CD14-positive monocyte (primary cell): ENCODE data around the gene CEBPG. TPM values are rescaled to one million over a fixed set of nuclear protein-coding genes. Genes with fewer than 3 reads are reported as not detected.
A peak's percentile ranks its signal among the peaks of the same experiment; 100 is the strongest.

Experiments
- DNase-seq, 3 donors: peaks; one replicate each; pipeline ENCODE4 v3.0.0-alpha.2; 2011 to 2022
- H2AFZ ChIP-seq: 2 replicates; pipeline ENCODE4 v1.6.0; 2012; ENCODE audit warnings: mild to moderate bottlenecking, low read depth, low read length, inconsistent platforms; ENCODE audit not compliant: insufficient read depth, poor library complexity, severe bottlenecking
- H3K27ac ChIP-seq, 2 donors: 1 replicate in 1 of 2; 2 replicates in 1 of 2; pipeline ENCODE4 v1.5.1; 2012 to 2013; ENCODE audit warnings: low read length in 2 of 2, control low read depth in 1 of 2, inconsistent platforms in 1 of 2, low read depth in 1 of 2, mild to moderate bottlenecking in 1 of 2
- H3K27me3 ChIP-seq, 2 donors: one replicate each; pipeline versions ENCODE4 v1.6.0 to v1.6.1; 2011 to 2013; ENCODE audit warnings: low read length in 2 of 2; ENCODE audit not compliant: control insufficient read depth in 2 of 2, insufficient read depth in 2 of 2
- H3K36me3 ChIP-seq, 2 donors: replicated peaks in 1 of 2; 1 replicate in 1 of 2; 2 replicates in 1 of 2; pipeline versions ENCODE4 v1.5.1 to v1.6.1; 2012 to 2013; ENCODE audit warnings: low read length in 2 of 2, control low read depth in 1 of 2, inconsistent platforms in 1 of 2, mild to moderate bottlenecking in 1 of 2; ENCODE audit not compliant: insufficient read depth in 2 of 2, control insufficient read depth in 1 of 2
- H3K4me1 ChIP-seq, 2 donors: 1 replicate in 1 of 2; 2 replicates in 1 of 2; pipeline versions ENCODE4 v1.5.1 to v1.6.1; 2012 to 2013; ENCODE audit warnings: low read length in 2 of 2, control low read depth in 1 of 2, inconsistent platforms in 1 of 2, mild to moderate bottlenecking in 1 of 2, moderate library complexity in 1 of 2; ENCODE audit not compliant: insufficient read depth in 2 of 2, control insufficient read depth in 1 of 2
- H3K4me2 ChIP-seq: replicated peaks from 2 replicates; pipeline ENCODE3; 2012; ENCODE audit warnings: low read length, moderate library complexity, mild to moderate bottlenecking; ENCODE audit not compliant: poor library complexity, severe bottlenecking; ENCODE audit errors: extremely low read depth
- H3K4me3 ChIP-seq, 3 experiments: fragments of 200-600 bp in 1 of 3; sonication (generic) in 1 of 3; replicated peaks in 1 of 3; 1 replicate in 2 of 3; 2 replicates in 1 of 3; pipeline ENCODE4 v1.5.1; 2011 to 2013; ENCODE audit warnings: low read length in 3 of 3, mild to moderate bottlenecking in 3 of 3, control low read depth in 2 of 3, low read depth in 2 of 3, inconsistent platforms in 1 of 3, moderate library complexity in 1 of 3
- H3K79me2 ChIP-seq: 2 replicates; pipeline ENCODE4 v1.6.0; 2012; ENCODE audit warnings: mild to moderate bottlenecking, control low read depth, inconsistent platforms, low read length, moderate library complexity; ENCODE audit not compliant: insufficient read depth
- H3K9ac ChIP-seq: 2 replicates; pipeline ENCODE4 v1.6.0; 2017; ENCODE audit warnings: low read length, mild to moderate bottlenecking; ENCODE audit not compliant: insufficient read depth, poor library complexity, severe bottlenecking
- H3K9me3 ChIP-seq, 2 donors: replicated peaks in 1 of 2; 1 replicate in 1 of 2; 2 replicates in 1 of 2; pipeline versions ENCODE4 v1.5.1 to v1.6.1; 2012 to 2013; ENCODE audit warnings: low read length in 2 of 2, control low read depth in 1 of 2; ENCODE audit not compliant: control insufficient read depth in 1 of 2, insufficient read depth in 1 of 2
- H4K20me1 ChIP-seq: 2 replicates; pipeline ENCODE4 v1.6.0; 2012; ENCODE audit warnings: mild to moderate bottlenecking, low read length, control low read depth, moderate library complexity; ENCODE audit not compliant: insufficient read depth
- H3K27ac Mint-ChIP-seq, 7 donors: one replicate each; pipeline ENCODE4 v1.8.0; 2020; ENCODE audit warnings: mild to moderate bottlenecking in 7 of 7, mixed read lengths in 7 of 7, moderate library complexity in 6 of 7, inconsistent platforms in 2 of 7
- H3K27me3 Mint-ChIP-seq, 3 donors: one replicate each; pipeline ENCODE4 v1.8.0; 2021 to 2022; ENCODE audit warnings: low read depth in 3 of 3, mild to moderate bottlenecking in 3 of 3, mixed read lengths in 3 of 3, moderate library complexity in 3 of 3, inconsistent platforms in 1 of 3
- H3K36me3 Mint-ChIP-seq, 2 donors: one replicate each; pipeline ENCODE4 v1.8.0; 2020; ENCODE audit warnings: mixed read lengths in 2 of 2, inconsistent platforms in 1 of 2, mild to moderate bottlenecking in 1 of 2
- H3K4me1 Mint-ChIP-seq: one replicate; pipeline ENCODE4 v1.8.0; 2020; ENCODE audit warnings: mild to moderate bottlenecking, mixed read lengths
- H3K4me3 Mint-ChIP-seq, 2 donors: one replicate each; pipeline ENCODE4 v1.8.0; 2020; ENCODE audit warnings: mild to moderate bottlenecking in 2 of 2, mixed read lengths in 2 of 2, moderate library complexity in 1 of 2
- H3K9me3 Mint-ChIP-seq, 7 donors: one replicate each; pipeline ENCODE4 v1.8.0; 2020 to 2022; ENCODE audit warnings: mixed read lengths in 7 of 7, mild to moderate bottlenecking in 6 of 7, moderate library complexity in 6 of 7, inconsistent platforms in 2 of 7
- CTCF ChIP-seq: fragments of 200-600 bp; IDR thresholded peaks from one replicate; pipeline ENCODE4 v1.8.0; 2022; ENCODE audit warnings: antibody characterized with exemption, mild to moderate bottlenecking
- WGBS: methylation state at CpG from one replicate; pipeline ENCODE4 v1.1.5; 2013; ENCODE audit warnings: missing lambda C conversion rate; ENCODE audit not compliant: insufficient coverage; 5-methylcytosine and 5-hydroxymethylcytosine counted together
- intact Hi-C, 2 donors: fragments of 100-400 bp; cut with micrococcal nuclease; formaldehyde crosslinking; loops; one replicate each; pipeline versions ENCODE4 v1.15.0 to v1.15.1; 2023
- polyA plus RNA-seq, 3 donors: library from polyadenylated mRNA; depleted of rRNA in 1 of 3; unstranded in 2 of 3; stranded (reverse) in 1 of 3; fragments of 300-500 nt in 2 of 3; fragments of >200 nt in 1 of 3; fragmentation: Illumina TruSeq in 2 of 3; gene quantifications; 1 replicate in 2 of 3; 2 replicates in 1 of 3; pipeline ENCODE4 v1.2.3, GENCODE V29; 2012 to 2021

Gene CEBPG
- polyA plus RNA-seq, 3 donors = 16.8 to 18.3 (median 17.8) TPM

- H3K79me2 ChIP-seq = no peaks in the 10 kb centered on the region
- no peak for DNase-seq
- Mint-ChIP-seq H3K4me3 (peak overlapping the region in 1 of 2 donors; percentile 24), H3K4me1 (peaks cover 6% of the 10 kb centered on the region), H3K9me3 (peaks cover 0 to 2% (median 0%) of the 10 kb centered on the region in 7 donors), H3K36me3 (peaks cover 4 to 10% of the 10 kb centered on the region in 2 donors), H3K27me3 (peaks cover 0 to 4% (median 0%) of the 10 kb centered on the region in 3 donors), H3K27ac (no peak overlapping the region)
- no peak for TF ChIP-seq CTCF
- intact Hi-C loops = no loop called here
- no peak overlapping the region for H2AFZ ChIP-seq
- H4K20me1 ChIP-seq = no peaks in the 10 kb centered on the region
- no peaks in the 10 kb centered on the region for H3K27me3 ChIP-seq
- H3K36me3 ChIP-seq = no peaks in the 10 kb centered on the region
- H3K4me3 ChIP-seq = no peak overlapping the region
- peaks cover 6% of the 10 kb centered on the region in 2 donors for H3K4me1 ChIP-seq
- H3K9me3 ChIP-seq = no peaks in the 10 kb centered on the region
- 92% methylated on average over 23 of the region's 32 CpGs for WGBS
- H3K9ac ChIP-seq = no peak overlapping the region
- H3K27ac ChIP-seq = no peak overlapping the region
- H3K4me2 ChIP-seq = no peak overlapping the region
These were observed 41.4 kb downstream of the CEBPG start for GRCh38 chr19:33414667-33415605.

- Mint-ChIP-seq H3K4me3 (peak overlapping the region; percentile 65 to 76), H3K4me1 (peaks cover 6% of the 10 kb centered on the region), H3K27me3 (peaks cover 0 to 2% (median 0%) of the 10 kb centered on the region in 3 donors), H3K36me3 (no peaks in the 10 kb centered on the region), H3K9me3 (peaks cover 0 to 2% (median 0%) of the 10 kb centered on the region in 7 donors), H3K27ac (peak overlapping the region in 1 of 7 donors; percentile 57)
- no peaks in the 10 kb centered on the region for H3K79me2 ChIP-seq
- 65% methylated on average over 20 of the region's 27 CpGs for WGBS
- no peak overlapping the region for H3K27ac ChIP-seq
- intact Hi-C loops = no loop called here
- DNase-seq = peak; percentile 29 to 62 (median 38)
- no peaks in the 10 kb centered on the region for H4K20me1 ChIP-seq
- no peak overlapping the region for H2AFZ ChIP-seq
- no peaks in the 10 kb centered on the region for H3K9me3 ChIP-seq
- no peaks in the 10 kb centered on the region for H3K36me3 ChIP-seq
- no peak overlapping the region for H3K4me3 ChIP-seq
- no peak overlapping the region for H3K9ac ChIP-seq
- no peaks in the 10 kb centered on the region for H3K27me3 ChIP-seq
- H3K4me1 ChIP-seq = peaks cover 6% of the 10 kb centered on the region in 2 donors
- peak; percentile 74 for TF ChIP-seq CTCF
- H3K4me2 ChIP-seq = peak overlapping the region; percentile 62
These were observed 43.1 kb downstream of the CEBPG start for GRCh38 chr19:33416307-33417215.
